H1 (cell line): Measurements from ENCODE around the gene ARHGAP6. TPM values are rescaled to one million over a fixed set of nuclear protein-coding genes. Genes with fewer than 3 reads are reported as not detected.

Experiments
- CTCF ChIA-PET: fragments of 300-600 bp; sonication (Branson Sonifier 250); formaldehyde crosslinking; loops from one replicate; lab custom pipeline; 2021; ENCODE audit not compliant: partially characterized antibody; lab: Charles Lee
- POLR2A ChIA-PET: fragments of 300-600 bp; sonication (Branson Sonifier 250); formaldehyde crosslinking; loops from one replicate; lab custom pipeline; 2021; ENCODE audit warnings: inconsistent platforms; ENCODE audit not compliant: partially characterized antibody; lab: Charles Lee
- DNase-seq, 2 experiments: peaks; one replicate each; pipeline versions ENCODE4 v3.0.0 to v3.0.0-alpha.2; 2010 to 2022; ENCODE audit warnings: low spot score in 2 of 2, low read depth in 1 of 2, mixed read lengths in 1 of 2
- FAIRE-seq: peaks from 2 replicates; lab custom pipeline; 2011; peaks lifted over from hg19 to GRCh38; lab: Jason Lieb, UNC
- H2AFZ ChIP-seq: 2 replicates; pipeline ENCODE4 v1.8.1; 2012; ENCODE audit warnings: low read length, inconsistent platforms
- H2AK5ac ChIP-seq: 2 replicates; pipeline ENCODE4 v1.6.1; 2013; ENCODE audit warnings: low read depth, low read length
- H2BK120ac ChIP-seq: replicated peaks from 2 replicates; pipeline ENCODE3; 2013; ENCODE audit warnings: low read depth, low read length, inconsistent platforms
- H2BK12ac ChIP-seq: 2 replicates; pipeline ENCODE4 v1.6.1; 2013; ENCODE audit warnings: low read depth, low read length
- H2BK15ac ChIP-seq: 2 replicates; pipeline ENCODE4 v1.6.1; 2013; ENCODE audit warnings: low read length
- H2BK20ac ChIP-seq: 2 replicates; pipeline ENCODE4 v1.6.1; 2013; ENCODE audit warnings: low read length
- H2BK5ac ChIP-seq: 2 replicates; pipeline ENCODE4 v1.6.1; 2013; ENCODE audit warnings: low read depth, low read length
- H3K14ac ChIP-seq: 2 replicates; pipeline ENCODE4 v1.6.1; 2013; ENCODE audit warnings: inconsistent platforms; ENCODE audit not compliant: insufficient read length
- H3K18ac ChIP-seq: 2 replicates; pipeline ENCODE4 v1.6.1; 2013; ENCODE audit warnings: low read length; ENCODE audit errors: extremely low read depth
- H3K23ac ChIP-seq: 2 replicates; pipeline ENCODE4 v1.6.1; 2013; ENCODE audit warnings: inconsistent platforms; ENCODE audit not compliant: insufficient read length
- H3K23me2 ChIP-seq: 2 replicates; pipeline ENCODE4 v1.6.1; 2013; ENCODE audit warnings: low read depth, low read length
- H3K27ac ChIP-seq: 2 replicates; pipeline ENCODE4 v1.6.1; 2011; ENCODE audit warnings: low read depth, low read length, inconsistent platforms
- H3K27me3 ChIP-seq, 4 experiments: replicated peaks in 1 of 4; 1 replicate in 1 of 4; 2 replicates in 3 of 4; pipeline versions ENCODE4 v1.6.1 to v1.8.1; 2011 to 2013; ENCODE audit warnings: low read length in 3 of 4, mild to moderate bottlenecking in 3 of 4, inconsistent platforms in 2 of 4, mixed read lengths in 2 of 4, moderate library complexity in 1 of 4; ENCODE audit not compliant: control insufficient read depth in 3 of 4, insufficient read depth in 3 of 4; ENCODE audit errors: extremely low read depth in 1 of 4
- H3K36me3 ChIP-seq, 4 experiments: 2 replicates each; pipeline versions ENCODE4 v1.6.1 to v1.8.1; 2011 to 2013; ENCODE audit warnings: mild to moderate bottlenecking in 4 of 4, low read length in 3 of 4, moderate library complexity in 2 of 4, control low read depth in 1 of 4, inconsistent platforms in 1 of 4; ENCODE audit not compliant: insufficient read depth in 4 of 4, control insufficient read depth in 2 of 4
- H3K4ac ChIP-seq: replicated peaks from 2 replicates; pipeline ENCODE3; 2013; ENCODE audit warnings: low read length, low read depth, mixed read lengths, inconsistent platforms; ENCODE audit not compliant: insufficient read length
- H3K4me1 ChIP-seq, 4 experiments: replicated peaks in 1 of 4; 1 replicate in 1 of 4; 2 replicates in 3 of 4; pipeline versions ENCODE4 v1.6.1 to v1.8.1; 2011 to 2013; ENCODE audit warnings: low read length in 3 of 4, inconsistent platforms in 2 of 4, mixed read lengths in 1 of 4; ENCODE audit not compliant: insufficient read depth in 4 of 4, control insufficient read depth in 3 of 4
- H3K4me2 ChIP-seq, 2 experiments: 2 replicates each; pipeline versions ENCODE4 v1.6.1 to v1.8.1; 2011 to 2013; ENCODE audit warnings: low read depth in 2 of 2, low read length in 2 of 2, control low read depth in 1 of 2, inconsistent platforms in 1 of 2, mild to moderate bottlenecking in 1 of 2; ENCODE audit not compliant: insufficient read depth in 1 of 2
- H3K4me3 ChIP-seq, 4 experiments: fragments of 200-600, 300-600 bp in 1 of 4; sonication (generic), shearing (Covaris generic), sonication (Bioruptor Twin) in 1 of 4; 2 replicates each; pipeline versions ENCODE4 v1.5.1 to v1.8.1; 2011 to 2016; ENCODE audit warnings: low read length in 4 of 4, low read depth in 3 of 4, control low read depth in 2 of 4, inconsistent platforms in 2 of 4, mild to moderate bottlenecking in 2 of 4, mixed read lengths in 1 of 4, moderate library complexity in 1 of 4; ENCODE audit not compliant: insufficient read depth in 2 of 4; ENCODE audit errors: extremely low read depth in 1 of 4
- H3K56ac ChIP-seq: replicated peaks from 2 replicates; pipeline ENCODE3; 2013; ENCODE audit warnings: low read depth, mild to moderate bottlenecking, mixed read lengths, low read length, inconsistent platforms; ENCODE audit not compliant: insufficient read length
- H3K79me1 ChIP-seq: 2 replicates; pipeline ENCODE4 v1.6.1; 2013; ENCODE audit warnings: low read depth, low read length, control low read depth
- H3K79me2 ChIP-seq, 2 experiments: 2 replicates each; pipeline versions ENCODE4 v1.6.1 to v1.8.1; 2012 to 2013; ENCODE audit warnings: low read length in 2 of 2, mild to moderate bottlenecking in 2 of 2, inconsistent platforms in 1 of 2; ENCODE audit not compliant: insufficient read depth in 2 of 2, control insufficient read depth in 1 of 2
- H3K9ac ChIP-seq, 4 experiments: replicated peaks in 1 of 4; 1 replicate in 1 of 4; 2 replicates in 3 of 4; pipeline versions ENCODE4 v1.6.1 to v1.8.1; 2011 to 2013; ENCODE audit warnings: low read depth in 3 of 4, low read length in 3 of 4, control low read depth in 2 of 4, mild to moderate bottlenecking in 2 of 4, moderate library complexity in 2 of 4, inconsistent platforms in 1 of 4; ENCODE audit errors: extremely low read depth in 1 of 4
- H3K9me3 ChIP-seq, 2 experiments: 2 replicates each; pipeline versions ENCODE4 v1.6.1 to v1.8.1; 2012 to 2013; ENCODE audit warnings: mild to moderate bottlenecking in 2 of 2, moderate library complexity in 2 of 2, control low read depth in 1 of 2, inconsistent platforms in 1 of 2, low read depth in 1 of 2, low read length in 1 of 2, mixed read lengths in 1 of 2; ENCODE audit not compliant: insufficient read depth in 2 of 2
- H4K20me1 ChIP-seq, 2 experiments: replicated peaks in 1 of 2; 2 replicates each; pipeline versions ENCODE3 to v1.8.1; 2011 to 2013; ENCODE audit warnings: inconsistent platforms in 2 of 2, low read length in 2 of 2, mild to moderate bottlenecking in 1 of 2; ENCODE audit not compliant: insufficient read depth in 2 of 2, control insufficient read depth in 1 of 2
- H4K5ac ChIP-seq: 2 replicates; pipeline ENCODE4 v1.6.1; 2013; ENCODE audit warnings: low read length, low read depth, mixed read lengths, inconsistent platforms; ENCODE audit not compliant: insufficient read length
- H4K8ac ChIP-seq: 2 replicates; pipeline ENCODE4 v1.8.0; 2013; ENCODE audit warnings: mild to moderate bottlenecking, moderate library complexity, low read length, inconsistent platforms; ENCODE audit not compliant: insufficient read depth; ENCODE audit errors: extremely low read depth
- H4K91ac ChIP-seq: replicated peaks from 2 replicates; pipeline ENCODE3; 2013; ENCODE audit warnings: low read length, mixed read lengths, inconsistent platforms; ENCODE audit not compliant: insufficient read length
- CBX8 ChIP-seq: fragments of 300-800, 300-1000 bp; sonication (generic); IDR thresholded peaks from 2 replicates; pipeline ENCODE4 v1.7.1; 2016; ENCODE audit warnings: low read depth, low read length, borderline replicate concordance
- CREB1 ChIP-seq: IDR thresholded peaks from 2 replicates; pipeline ENCODE4 v1.6.1; 2012; ENCODE audit warnings: inconsistent platforms
- E2F6 ChIP-seq: IDR thresholded peaks from 2 replicates; pipeline ENCODE4 v1.6.1; 2012; ENCODE audit warnings: inconsistent platforms
- EZH2 ChIP-seq: fragments of 200-600 bp; sonication (generic); IDR thresholded peaks from 2 replicates; pipeline ENCODE4 v1.7.1; 2012; ENCODE audit warnings: low read depth, mild to moderate bottlenecking, moderate library complexity, low read length, inconsistent platforms; ENCODE audit not compliant: severe bottlenecking
- GTF2F1 ChIP-seq: IDR thresholded peaks from 2 replicates; pipeline ENCODE4 v1.6.1; 2012; ENCODE audit warnings: low read depth, low read length, improper control_type of control experiment, borderline replicate concordance
- KDM1A ChIP-seq: fragments of 200-600, 300-600 bp; sonication (generic); IDR thresholded peaks from 2 replicates; pipeline ENCODE4 v1.7.1; 2016; ENCODE audit warnings: mild to moderate bottlenecking, low read length, borderline replicate concordance
- NRF1 ChIP-seq: IDR thresholded peaks from 2 replicates; pipeline ENCODE4 v1.6.1; 2011; ENCODE audit warnings: mild to moderate bottlenecking, low read depth, low read length, improper control_type of control experiment
- RFX5 ChIP-seq: IDR thresholded peaks from 2 replicates; pipeline ENCODE4 v1.6.1; 2011; ENCODE audit warnings: low read depth, low read length, improper control_type of control experiment, borderline replicate concordance
- SP1 ChIP-seq: IDR thresholded peaks from 2 replicates; pipeline ENCODE4 v1.6.1; 2011; ENCODE audit warnings: low read depth, low read length
- USF2 ChIP-seq: IDR thresholded peaks from 2 replicates; pipeline ENCODE4 v1.6.1; 2011; ENCODE audit warnings: low read length, improper control_type of control experiment
- ZNF274 ChIP-seq: IDR thresholded peaks from 2 replicates; pipeline ENCODE4 v1.7.0; 2012; ENCODE audit warnings: low read length, borderline replicate concordance; ENCODE audit errors: extremely low read depth
- WGBS, 2 experiments: shearing (Covaris generic) in 1 of 2; methylation state at CpG; one replicate each; pipeline versions ENCODE4 v1.1.6 to v1.1.7; 2013 to 2015; ENCODE audit warnings: low lambda C conversion rate in 2 of 2, mixed read lengths in 2 of 2, inconsistent platforms in 1 of 2, low coverage in 1 of 2, missing lambda C conversion rate in 1 of 2; ENCODE audit not compliant: insufficient replicate concordance in 2 of 2, insufficient coverage in 1 of 2, insufficient read length in 1 of 2; ENCODE audit errors: extremely low coverage in 1 of 2, missing lambda C conversion rate in 1 of 2; 5-methylcytosine and 5-hydroxymethylcytosine counted together
- polyA plus RNA-seq, 7 experiments: library from polyadenylated mRNA; depleted of rRNA in 3 of 7; stranded (reverse) in 5 of 7; unstranded in 2 of 7; fragments of >200 nt in 5 of 7; fragments of 200-250 nt in 2 of 7; gene quantifications; 1 replicate in 5 of 7; 2 replicates in 1 of 7; 4 replicates in 1 of 7; pipeline versions ENCODE4 v1.2.1 to v1.2.3, GENCODE V29; 2011 to 2013; ENCODE audit warnings: missing spikeins in 2 of 7, mixed read lengths in 2 of 7
- total RNA-seq: library from RNA; stranded (reverse); fragmentation: NEBNext Ultra II Directional; extraction: Animal tissue kit (Norgen Biotek cat#: 25700); gene quantifications from 2 replicates; pipeline ENCODE4 v1.2.1, GENCODE V29; 2021

The ARHGAP6 gene
- total and polyA plus RNA-seq, 2 of the 8 experiments (the other 6 are each of a cell fraction or from before 2014, with no cell fraction given): 0.35 to 0.82 TPM

- Histone ChIP-seq H4K20me1 (no peaks in the 10 kb centered on the region), H3K27ac (no peak overlapping the region), H3K36me3 (no peaks in the 10 kb centered on the region), H3K23ac (no peak overlapping the region), H4K5ac (no peak overlapping the region), H4K91ac (no peak overlapping the region), H2BK12ac (no peak overlapping the region), H3K4me3 (no peak overlapping the region), H2AFZ (no peak overlapping the region), H3K4me2 (no peak overlapping the region), H2BK120ac (no peak overlapping the region), H2BK15ac (no peak overlapping the region), H4K8ac (no peak overlapping the region), H2AK5ac (no peak overlapping the region), H2BK5ac (no peak overlapping the region), H3K4ac (no peak overlapping the region), H3K9me3 (no peaks in the 10 kb centered on the region), H3K4me1 (no peaks in the 10 kb centered on the region; a peak in 2 of 7 replicates), H3K18ac (no peak overlapping the region), H3K14ac (no peak overlapping the region), H3K23me2 (no peaks in the 10 kb centered on the region), H3K9ac (no peak overlapping the region), H2BK20ac (no peak overlapping the region), H3K79me1 (no peaks in the 10 kb centered on the region), H3K79me2 (no peaks in the 10 kb centered on the region), H3K56ac (no peak overlapping the region), H3K27me3 (no peaks in the 10 kb centered on the region)
- ChIA-PET POLR2A (no interaction called here), CTCF (interaction anchor here (0.6 to 1.3 kb wide), 3 partner anchors 11 to 958 kb away, joined by 3 to 4 read pairs (median 4); no protein-coding TSS in a partner anchor)
- 89% methylated on average over 7 of the region's 56 CpGs; no CpG with 5 or more reads in 1 of the 2 experiments for WGBS, 2 experiments
- DNase-seq: no peak
- no peak for FAIRE-seq
- TF ChIP-seq CBX8 (no peak), EZH2 (no peak), SP1 (no peak), NRF1 (no peak), ZNF274 (no peak), CREB1 (no peak), E2F6 (no peak), RFX5 (no peak), GTF2F1 (no peak), KDM1A (no peak), USF2 (no peak)
Measured at GRCh38 chrX:11138498-11139390, 527.0 kb downstream of the ARHGAP6 start.
